ENCODE data around the gene EFCAB6.

EFCAB6 gene

DNA sequence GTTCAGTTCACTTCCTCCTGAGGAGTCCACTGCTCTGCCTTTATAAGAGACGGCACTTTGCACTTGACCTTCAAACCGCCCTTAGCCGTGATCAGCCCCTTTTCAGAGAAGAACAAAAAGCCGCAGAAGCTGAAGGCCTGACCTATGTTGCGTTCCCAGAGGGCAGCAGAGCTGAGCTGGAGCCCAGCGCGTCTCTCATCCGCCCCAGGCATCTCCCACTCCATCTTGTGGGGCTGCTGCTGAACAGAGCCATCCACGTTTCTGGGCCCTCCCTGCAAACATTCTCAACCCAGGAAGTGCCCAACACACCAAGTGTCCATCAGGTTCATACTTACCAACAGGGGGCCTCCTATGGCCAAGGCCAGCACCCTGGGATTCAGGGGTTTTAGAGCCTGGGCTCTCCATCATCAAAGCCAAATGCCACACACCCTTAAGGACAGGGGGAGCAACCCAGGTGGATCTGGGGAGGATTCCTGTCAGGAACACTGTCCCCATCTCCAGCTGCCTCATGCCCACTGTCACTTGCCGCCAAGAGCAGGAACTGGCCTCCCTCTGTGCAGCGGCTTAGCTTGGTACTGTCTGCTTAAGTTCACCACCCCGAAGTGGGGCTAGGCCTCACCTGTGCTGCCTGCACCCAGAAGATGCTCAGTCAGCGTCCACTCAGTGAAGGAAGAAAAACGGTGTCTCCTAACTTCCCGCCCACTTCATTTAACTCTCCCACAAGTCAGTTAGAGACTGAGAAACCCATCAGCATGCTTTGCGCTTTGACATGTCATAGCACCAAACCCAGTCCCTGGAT lies 16.0 kb upstream of the EFCAB6 start:
- TF ChIP-seq EZH2phosphoT487 (IDR thresholded peaks at IDR 0.05; ENCODE audit: borderline replicate concordance): no peak
- TF ChIP-seq, protein P1, sequence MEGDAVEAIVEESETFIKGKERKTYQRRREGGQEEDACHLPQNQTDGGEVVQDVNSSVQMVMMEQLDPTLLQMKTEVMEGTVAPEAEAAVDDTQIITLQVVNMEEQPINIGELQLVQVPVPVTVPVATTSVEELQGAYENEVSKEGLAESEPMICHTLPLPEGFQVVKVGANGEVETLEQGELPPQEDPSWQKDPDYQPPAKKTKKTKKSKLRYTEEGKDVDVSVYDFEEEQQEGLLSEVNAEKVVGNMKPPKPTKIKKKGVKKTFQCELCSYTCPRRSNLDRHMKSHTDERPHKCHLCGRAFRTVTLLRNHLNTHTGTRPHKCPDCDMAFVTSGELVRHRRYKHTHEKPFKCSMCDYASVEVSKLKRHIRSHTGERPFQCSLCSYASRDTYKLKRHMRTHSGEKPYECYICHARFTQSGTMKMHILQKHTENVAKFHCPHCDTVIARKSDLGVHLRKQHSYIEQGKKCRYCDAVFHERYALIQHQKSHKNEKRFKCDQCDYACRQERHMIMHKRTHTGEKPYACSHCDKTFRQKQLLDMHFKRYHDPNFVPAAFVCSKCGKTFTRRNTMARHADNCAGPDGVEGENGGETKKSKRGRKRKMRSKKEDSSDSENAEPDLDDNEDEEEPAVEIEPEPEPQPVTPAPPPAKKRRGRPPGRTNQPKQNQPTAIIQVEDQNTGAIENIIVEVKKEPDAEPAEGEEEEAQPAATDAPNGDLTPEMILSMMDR (conservative IDR thresholded peaks at IDR 0.05; ENCODE audit: low read length): peak; percentile 12; the same call in 1 of the 2 replicates
- no peak overlapping the region for H3K9ac ChIP-seq (ENCODE audit: low read depth, low read length, poor library complexity, severe bottlenecking)
- H3K27me3 ChIP-seq (ENCODE audit: insufficient read depth, low read length, poor library complexity, severe bottlenecking): no peaks in the 10 kb centered on the region
- H3K36me3 ChIP-seq (ENCODE audit: insufficient read depth, low read length): no peaks in the 10 kb centered on the region
- no peaks in the 10 kb centered on the region for H3F3A ChIP-seq (ENCODE audit: low read depth)
- H3K4me1 ChIP-seq (ENCODE audit: insufficient read depth, low read length, poor library complexity, severe bottlenecking): no peaks in the 10 kb centered on the region
- no peak overlapping the region for H2AFZ ChIP-seq (ENCODE audit: low read length)
- H3K4me3 ChIP-seq (ENCODE audit: low read length, poor library complexity, severe bottlenecking): no peak overlapping the region
- H3K9me2 ChIP-seq (replicated peaks; ENCODE audit: low read depth, low read length): no peaks in the 10 kb centered on the region
- H3K79me2 ChIP-seq (ENCODE audit: insufficient read depth, low read length): no peaks in the 10 kb centered on the region
- H4K20me1 ChIP-seq (ENCODE audit: insufficient read depth, low read length, poor library complexity, severe bottlenecking): no peaks in the 10 kb centered on the region
- no peak overlapping the region for H3K4me2 ChIP-seq (ENCODE audit: low read depth, low read length, poor library complexity, severe bottlenecking)
- H3K9me3 ChIP-seq (ENCODE audit: insufficient read depth, low read depth, low read length): no peaks in the 10 kb centered on the region

DNA sequence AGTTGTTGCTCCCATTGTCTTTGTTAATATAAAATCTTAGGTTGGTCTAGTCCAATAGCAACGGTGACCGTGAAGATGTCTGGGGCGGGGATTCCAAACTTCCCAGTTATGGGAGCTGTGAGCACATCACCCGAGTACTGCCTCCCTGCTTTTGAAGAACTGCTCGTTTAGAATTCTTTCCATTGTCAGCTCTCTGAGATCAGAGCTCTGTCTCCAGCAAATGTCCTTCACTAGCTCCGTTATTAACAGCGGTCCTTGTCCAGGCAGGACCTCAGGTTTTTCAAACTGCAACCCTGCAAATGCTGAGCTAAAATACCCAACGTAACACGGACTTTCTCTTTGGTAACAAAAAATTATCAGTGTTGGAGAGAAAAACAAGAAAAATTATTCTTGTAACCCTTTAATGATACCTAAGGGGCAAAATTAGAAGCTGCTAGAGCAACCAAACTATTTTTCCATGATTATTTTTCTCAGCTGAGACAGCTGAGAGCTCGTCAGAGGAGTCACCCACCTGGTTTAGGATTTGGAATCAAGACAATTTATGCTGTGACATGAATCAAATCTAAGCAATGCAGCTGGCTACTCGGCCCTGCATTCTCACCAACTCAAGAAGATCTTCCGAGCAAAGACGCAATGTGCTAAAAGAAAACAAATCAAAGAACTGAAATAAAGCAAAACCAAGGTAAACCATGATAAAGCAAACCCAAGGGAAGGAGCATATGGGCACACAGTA lies 15.1 kb upstream of the EFCAB6 start:
- Histone ChIP-seq H3K9ac (ENCODE audit: low read depth, low read length, poor library complexity, severe bottlenecking) (no peak overlapping the region), H3K9me2 (replicated peaks; ENCODE audit: low read depth, low read length) (no peaks in the 10 kb centered on the region), H3K9me3 (ENCODE audit: insufficient read depth, low read depth, low read length) (no peaks in the 10 kb centered on the region), H3K4me3 (ENCODE audit: low read length, poor library complexity, severe bottlenecking) (no peak overlapping the region), H3K4me1 (ENCODE audit: insufficient read depth, low read length, poor library complexity, severe bottlenecking) (no peaks in the 10 kb centered on the region), H3F3A (ENCODE audit: low read depth) (no peaks in the 10 kb centered on the region), H4K20me1 (ENCODE audit: insufficient read depth, low read length, poor library complexity, severe bottlenecking) (no peaks in the 10 kb centered on the region), H3K79me2 (ENCODE audit: insufficient read depth, low read length) (no peaks in the 10 kb centered on the region), H3K4me2 (ENCODE audit: low read depth, low read length, poor library complexity, severe bottlenecking) (no peak overlapping the region), H3K36me3 (ENCODE audit: insufficient read depth, low read length) (no peaks in the 10 kb centered on the region), H2AFZ (ENCODE audit: low read length) (no peak overlapping the region), H3K27me3 (ENCODE audit: insufficient read depth, low read length, poor library complexity, severe bottlenecking) (no peaks in the 10 kb centered on the region)
- TF ChIP-seq, protein P1 (conservative IDR thresholded peaks at IDR 0.05; ENCODE audit: low read length): no peak
- no peak for TF ChIP-seq EZH2phosphoT487 (IDR thresholded peaks at IDR 0.05; ENCODE audit: borderline replicate concordance)

DNA sequence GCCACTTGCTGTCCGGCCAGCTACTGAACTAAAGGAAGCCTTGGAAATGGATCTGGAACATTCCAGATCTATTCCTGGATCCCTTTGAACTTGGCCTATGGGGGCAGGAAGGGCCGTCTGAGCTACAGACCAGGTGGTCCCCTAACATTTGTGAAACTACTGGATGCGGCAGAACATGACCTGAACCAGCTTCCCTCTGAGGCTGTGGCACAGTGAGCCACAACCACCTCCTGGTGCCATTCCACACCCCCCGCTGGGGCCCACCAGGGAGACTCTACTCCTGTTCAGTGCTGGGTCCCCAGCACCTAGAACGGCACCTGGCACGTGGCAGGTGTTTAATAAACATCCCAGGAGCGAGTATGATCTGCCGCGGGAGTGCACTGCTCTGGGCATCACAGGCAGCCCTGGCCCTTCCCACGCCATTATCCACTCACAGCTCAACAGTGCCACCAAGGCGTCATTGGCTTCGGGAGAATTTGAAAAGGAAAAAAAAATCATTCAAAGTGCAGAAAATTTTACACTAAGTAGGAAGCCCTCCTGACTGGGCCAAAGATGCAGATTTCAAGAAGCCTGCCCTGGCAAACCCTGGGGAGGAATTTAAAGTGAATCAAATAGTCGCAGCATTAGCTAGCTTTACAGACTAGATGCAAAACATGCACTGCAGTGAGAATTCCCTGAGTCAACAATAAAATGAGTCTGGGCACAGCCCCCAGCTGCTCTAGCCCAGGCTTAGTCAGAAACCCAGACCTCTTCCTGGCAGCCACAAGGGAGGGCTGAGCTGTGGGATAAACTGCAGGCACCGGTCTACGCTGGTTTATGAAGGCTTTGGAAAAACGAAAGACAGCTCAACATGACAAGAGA lies 14.3 kb upstream of the EFCAB6 start:
- Histone ChIP-seq H3K9me3 (ENCODE audit: insufficient read depth, low read depth, low read length) (no peaks in the 10 kb centered on the region), H3K9me2 (replicated peaks; ENCODE audit: low read depth, low read length) (no peaks in the 10 kb centered on the region), H3K36me3 (ENCODE audit: insufficient read depth, low read length) (no peaks in the 10 kb centered on the region), H3K27me3 (ENCODE audit: insufficient read depth, low read length, poor library complexity, severe bottlenecking) (no peaks in the 10 kb centered on the region), H4K20me1 (ENCODE audit: insufficient read depth, low read length, poor library complexity, severe bottlenecking) (no peaks in the 10 kb centered on the region), H2AFZ (ENCODE audit: low read length) (no peak overlapping the region), H3K4me1 (ENCODE audit: insufficient read depth, low read length, poor library complexity, severe bottlenecking) (no peaks in the 10 kb centered on the region), H3K4me2 (ENCODE audit: low read depth, low read length, poor library complexity, severe bottlenecking) (no peak overlapping the region), H3K9ac (ENCODE audit: low read depth, low read length, poor library complexity, severe bottlenecking) (no peak overlapping the region), H3F3A (ENCODE audit: low read depth) (no peaks in the 10 kb centered on the region), H3K79me2 (ENCODE audit: insufficient read depth, low read length) (no peaks in the 10 kb centered on the region), H3K4me3 (ENCODE audit: low read length, poor library complexity, severe bottlenecking) (no peak overlapping the region)
- no peak for TF ChIP-seq EZH2phosphoT487 (IDR thresholded peaks at IDR 0.05; ENCODE audit: borderline replicate concordance)
- TF ChIP-seq, protein P1 (conservative IDR thresholded peaks at IDR 0.05; ENCODE audit: low read length): peak; percentile 18; the same call in 1 of the 2 replicates
